EH (cell line): Measurements from ENCODE around the gene SYVN1.

Experiments
- DNase-seq: peaks from one replicate; pipeline ENCODE4 v3.0.0-alpha.2; 2015; ENCODE audit warnings: low read depth

The SYVN1 gene

DNA sequence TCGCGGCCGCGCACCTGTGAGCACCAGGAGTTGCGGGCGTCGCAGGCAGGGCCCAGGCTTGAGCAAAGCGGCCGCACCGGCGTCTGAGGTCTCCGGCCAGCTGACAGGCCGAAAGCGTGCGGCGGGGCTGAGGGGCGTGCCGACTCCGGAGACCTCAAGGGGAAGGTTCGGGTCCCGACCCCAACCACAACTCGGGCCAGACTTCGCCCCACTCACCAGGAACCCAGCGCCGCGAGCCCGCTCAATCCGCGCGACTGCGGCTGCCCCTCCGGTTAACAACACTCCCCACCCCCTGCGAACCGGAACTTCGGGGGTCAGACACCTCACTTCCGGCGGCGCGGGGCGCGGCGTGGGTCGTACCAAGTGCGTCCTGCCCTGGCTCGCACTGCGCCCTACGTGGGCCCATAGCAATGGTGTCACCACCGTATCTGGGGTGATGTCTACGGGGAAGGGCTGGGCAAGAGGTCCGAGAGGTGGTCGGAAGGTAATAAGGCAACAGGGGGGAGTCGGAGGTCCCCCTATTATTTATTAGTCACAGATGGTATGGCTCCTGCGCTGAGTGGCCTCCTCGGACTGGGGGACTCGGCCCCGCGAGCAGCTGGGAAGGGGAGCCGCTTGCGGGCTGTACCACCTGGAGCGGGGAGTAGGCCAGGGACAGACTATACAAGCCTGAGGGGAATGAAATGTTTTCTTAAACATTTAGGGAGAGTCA is at the start of gene SYVN1:
Gene SYVN1, minus strand, starts transcription at position 280 of the 712 bp plus-strand sequence. CDS start 918 bp downstream, outside the sequence.
- peak; percentile 88 for DNase-seq

DNA sequence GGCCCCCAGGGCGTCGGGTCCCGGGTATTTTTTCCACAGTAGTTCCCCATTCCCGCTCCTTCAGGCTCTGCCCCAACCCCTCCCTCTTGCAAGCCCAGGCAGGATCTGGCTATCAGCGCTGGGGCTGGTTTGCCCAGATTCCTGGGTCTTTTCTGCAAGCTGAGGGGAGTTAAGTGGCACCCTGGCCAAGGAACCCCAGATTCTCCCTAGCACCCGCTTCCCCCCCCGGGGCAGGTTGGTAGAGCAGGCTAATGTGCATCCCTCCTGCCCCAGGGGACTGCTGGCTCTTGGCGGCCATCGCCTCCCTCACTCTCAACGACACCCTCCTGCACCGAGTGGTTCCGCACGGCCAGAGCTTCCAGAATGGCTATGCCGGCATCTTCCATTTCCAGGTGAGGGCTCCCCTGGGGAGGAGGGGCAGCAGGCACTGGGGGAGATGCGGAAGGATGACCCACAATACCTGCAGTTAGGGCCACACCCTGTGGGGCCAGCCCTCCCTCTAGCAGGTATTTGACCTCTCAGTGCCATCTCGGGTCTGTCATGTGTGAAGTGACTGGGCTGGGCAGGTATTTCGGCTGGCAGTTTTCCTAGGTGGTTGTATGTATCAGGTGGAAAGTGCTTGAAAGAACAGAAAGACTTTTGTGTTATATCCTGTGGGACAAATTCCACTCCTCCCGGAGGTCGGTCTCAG is 49.0 kb upstream of the SYVN1 start:
- DNase-seq: no peak

DNA sequence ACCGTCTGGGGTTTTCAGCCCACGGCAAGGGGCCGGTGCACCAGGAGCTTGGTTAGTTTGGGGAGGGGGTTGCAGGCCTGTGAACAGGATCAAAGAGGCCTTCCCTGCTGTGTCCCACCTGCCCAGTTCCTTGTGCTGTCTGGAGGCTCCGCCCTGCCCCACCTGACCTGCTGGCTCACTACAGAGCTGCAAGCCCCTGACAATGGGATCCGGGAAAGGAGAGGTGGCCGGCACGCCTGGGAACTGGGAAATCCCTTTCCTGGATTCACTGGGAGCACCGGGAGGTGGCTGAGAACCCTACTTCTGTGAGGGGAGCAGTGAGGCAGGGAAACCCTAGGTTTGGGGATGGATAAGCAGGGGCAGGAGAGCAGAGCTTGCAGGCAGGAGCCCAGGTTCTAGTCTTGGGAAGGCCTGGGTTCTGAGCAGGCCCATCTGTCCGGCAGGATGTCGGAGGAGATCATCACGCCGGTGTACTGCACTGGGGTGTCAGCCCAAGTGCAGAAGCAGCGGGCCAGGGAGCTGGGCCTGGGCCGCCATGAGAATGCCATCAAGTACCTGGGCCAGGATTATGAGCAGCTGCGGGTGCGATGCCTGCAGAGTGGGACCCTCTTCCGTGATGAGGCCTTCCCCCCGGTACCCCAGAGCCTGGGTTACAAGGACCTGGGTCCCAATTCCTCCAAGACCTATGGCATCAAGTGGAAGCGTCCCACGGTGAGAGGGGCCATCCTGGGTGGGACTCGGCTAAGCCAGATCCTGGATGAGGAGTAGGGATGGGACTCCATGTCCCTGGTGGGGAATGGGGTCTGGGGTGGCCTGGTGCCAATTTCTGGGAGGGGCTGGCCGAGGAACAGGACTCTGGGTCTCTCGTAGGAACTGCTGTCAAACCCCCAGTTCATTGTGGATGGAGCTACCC is 48.2 kb upstream of the SYVN1 start:
- peak; percentile 37 for DNase-seq

DNA sequence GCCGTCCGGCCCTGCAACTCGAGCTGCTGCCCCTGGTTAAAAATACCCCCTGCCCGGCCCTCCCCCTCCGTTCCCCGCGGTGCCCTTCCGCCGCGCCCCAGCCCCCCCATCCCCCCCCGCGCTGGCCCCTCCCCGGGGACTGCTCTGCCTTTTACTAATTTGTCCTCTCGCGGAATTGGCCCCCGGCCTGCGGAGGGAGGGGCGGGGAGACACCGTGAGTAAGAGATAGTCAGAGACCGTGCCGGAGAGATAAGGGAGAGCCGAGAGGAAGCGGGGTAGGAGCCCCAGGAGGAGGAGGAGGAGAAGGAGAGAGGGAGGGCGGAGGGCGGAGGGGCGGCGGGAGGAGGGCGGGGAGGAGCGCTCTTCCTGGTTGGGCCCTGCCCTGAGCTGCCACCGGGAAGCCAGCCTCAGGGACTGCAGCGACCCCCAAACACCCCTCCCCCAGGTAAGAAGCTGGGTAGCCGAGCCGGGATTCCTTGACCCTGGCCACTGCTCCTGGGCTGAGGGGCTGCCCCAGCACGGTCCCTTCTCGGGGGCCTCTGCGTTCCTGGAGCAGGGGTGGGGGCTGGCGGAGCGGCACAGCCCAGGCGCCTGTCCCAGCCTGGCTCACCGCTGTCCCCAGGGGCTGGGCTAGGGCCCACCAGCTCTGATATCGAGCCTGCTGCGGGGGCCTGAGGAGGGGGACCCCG is 47.4 kb upstream of the SYVN1 start, which contains the start of gene CAPN1:
Gene CAPN1, plus strand, starts transcription at position 360 of the 689 bp plus-strand sequence. CDS start 774 bp downstream, outside the sequence.
- DNase-seq: peak; percentile 97

DNA sequence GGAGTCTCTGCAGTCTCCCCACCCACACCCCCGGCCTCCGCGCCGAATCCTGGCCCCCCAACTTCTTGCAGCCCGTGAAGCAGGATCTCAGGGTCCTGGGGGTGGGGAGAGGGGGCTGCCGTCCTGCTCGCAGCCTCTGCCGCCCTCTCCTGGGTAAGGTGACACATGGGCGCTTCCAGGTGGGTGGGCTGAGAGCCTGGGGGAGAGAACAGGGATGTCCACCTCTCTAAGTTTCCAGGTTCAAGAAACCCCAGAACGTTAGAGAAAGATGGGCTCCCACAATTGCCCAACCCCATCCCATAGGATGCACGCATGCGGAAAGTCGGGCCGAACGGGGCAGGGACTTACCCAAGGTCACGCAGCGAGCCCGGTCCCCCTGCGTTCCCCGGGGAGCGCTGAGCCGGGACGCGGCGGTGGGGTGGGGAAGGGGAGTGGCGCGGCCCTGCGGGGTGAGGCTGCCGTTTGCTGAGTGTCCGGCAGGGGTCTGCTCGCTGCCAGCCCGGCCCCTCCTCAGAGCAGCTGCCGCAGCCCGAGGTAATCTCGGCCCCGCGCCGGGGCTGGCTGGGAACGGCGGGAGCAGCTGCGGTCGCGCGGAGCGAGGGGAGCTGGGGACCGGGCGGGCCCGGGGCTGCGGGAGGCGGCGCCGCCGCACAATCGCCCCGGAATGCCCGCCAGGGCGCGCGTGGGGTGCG is 46.7 kb upstream of the SYVN1 start:
- DNase-seq: peak; percentile 71

DNA sequence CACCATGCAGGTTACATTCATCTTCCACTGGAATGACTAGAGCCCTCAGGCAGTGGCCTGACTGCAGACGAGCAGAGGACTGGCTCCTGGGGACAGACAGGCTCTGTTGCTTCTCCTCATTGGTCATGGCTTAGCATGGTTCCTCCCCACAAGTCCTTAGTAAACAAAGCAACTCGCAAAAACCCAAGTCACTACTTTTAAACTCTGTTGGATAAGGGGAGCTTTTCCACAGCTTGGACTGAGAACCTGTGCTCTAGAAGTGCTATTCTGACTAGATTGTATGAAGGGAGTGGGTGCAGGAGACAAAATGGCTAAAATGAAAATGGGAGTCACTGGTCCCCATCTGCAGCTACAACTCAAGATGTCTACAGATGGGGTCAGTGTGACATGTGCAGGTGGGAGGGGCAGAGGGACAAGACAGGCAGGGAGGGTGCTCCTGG is 40.3 kb upstream of the SYVN1 start:
- peak; percentile 55 for DNase-seq

DNA sequence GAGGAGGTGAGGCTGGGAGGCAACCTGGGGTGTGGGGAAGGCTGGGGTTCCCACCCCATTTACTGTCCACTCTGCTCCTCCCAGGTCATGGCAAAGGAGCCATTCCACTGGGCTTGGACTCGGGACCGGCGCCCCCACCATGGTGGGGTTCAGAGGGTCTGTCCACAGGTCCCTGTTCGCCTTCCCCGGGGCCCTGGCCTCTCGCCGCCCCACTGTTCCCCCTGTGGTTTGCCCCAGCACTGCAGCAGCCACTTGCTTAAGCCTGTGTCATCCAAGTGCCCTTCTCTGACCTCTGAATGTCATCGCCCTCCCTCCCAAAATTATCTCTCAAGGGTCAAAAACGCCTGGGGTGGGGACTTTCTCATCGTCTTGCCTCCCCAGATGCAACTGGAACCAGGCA is 38.3 kb upstream of the SYVN1 start:
- DNase-seq: no peak

DNA sequence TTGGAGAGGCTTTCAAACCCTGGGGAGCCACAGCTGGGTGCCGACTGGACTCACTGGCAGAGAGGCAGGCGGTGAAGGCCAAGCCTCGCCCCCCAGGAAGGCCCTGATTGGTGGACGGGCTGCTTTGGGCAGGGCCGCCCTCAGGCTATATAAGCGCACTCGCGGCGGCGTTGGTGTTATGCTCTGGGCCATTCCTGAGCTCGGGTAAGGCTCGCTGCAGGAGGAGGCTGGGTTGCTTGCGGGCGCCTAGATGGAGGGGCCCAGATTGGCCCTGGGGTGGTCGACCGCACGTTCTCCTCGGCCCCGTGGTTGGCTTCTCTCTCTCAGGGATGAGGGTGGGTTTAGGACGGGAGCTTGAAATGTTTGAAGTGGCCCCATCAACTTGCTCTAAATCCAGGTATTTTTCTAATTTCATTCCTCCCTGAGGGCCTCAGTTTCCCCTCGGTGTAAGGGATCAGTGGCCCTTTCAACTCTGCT is 35.8 kb upstream of the SYVN1 start, which contains the start of gene SPDYC:
Gene SPDYC, plus strand, starts transcription at position 176 of the 477 bp plus-strand sequence. CDS start 1,125 bp downstream, outside the sequence.
- DNase-seq: no peak

DNA sequence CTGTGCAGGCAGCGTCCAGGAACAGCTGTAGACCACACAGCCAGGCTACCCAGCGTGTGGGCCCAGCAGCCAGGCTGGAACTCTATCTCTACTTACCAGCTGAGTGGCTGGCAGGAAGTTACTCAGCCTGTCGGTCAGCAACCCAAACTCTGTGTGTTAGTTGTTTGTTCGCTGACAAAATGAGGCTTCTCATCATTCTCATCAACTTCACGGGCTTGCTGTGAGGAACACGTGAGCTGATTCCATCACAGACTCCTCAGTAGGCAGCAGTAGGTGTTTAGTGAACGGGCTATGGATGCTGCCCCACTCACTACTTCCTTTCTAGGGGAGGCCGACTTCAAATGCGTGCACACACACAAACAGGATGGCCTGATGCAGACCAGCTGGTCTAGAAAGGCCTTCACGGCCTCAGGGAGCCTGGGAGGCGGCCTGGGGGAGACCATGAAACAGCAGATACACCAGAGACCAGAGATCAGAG is 34.9 kb upstream of the SYVN1 start:
- peak; percentile 21 for DNase-seq

DNA sequence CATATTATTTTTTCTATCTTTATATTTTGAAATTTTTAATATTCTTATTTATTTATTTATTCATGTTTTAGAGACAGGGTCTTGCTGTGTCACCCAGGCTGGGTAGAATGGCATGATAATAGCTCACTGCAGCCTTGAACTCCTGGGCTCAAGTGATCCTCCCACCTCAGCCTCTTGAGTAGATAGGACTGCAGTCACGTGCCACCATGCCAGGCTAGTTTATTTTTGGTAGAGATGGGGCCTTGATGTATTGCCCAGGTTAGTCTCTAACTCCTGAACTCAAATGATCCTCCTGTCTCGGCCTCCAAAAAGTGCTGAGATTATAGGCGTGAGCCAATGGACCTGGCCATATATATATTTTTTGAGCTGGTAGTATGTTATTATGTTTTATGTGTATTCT is 33.3 kb upstream of the SYVN1 start:
- no peak for DNase-seq

DNA sequence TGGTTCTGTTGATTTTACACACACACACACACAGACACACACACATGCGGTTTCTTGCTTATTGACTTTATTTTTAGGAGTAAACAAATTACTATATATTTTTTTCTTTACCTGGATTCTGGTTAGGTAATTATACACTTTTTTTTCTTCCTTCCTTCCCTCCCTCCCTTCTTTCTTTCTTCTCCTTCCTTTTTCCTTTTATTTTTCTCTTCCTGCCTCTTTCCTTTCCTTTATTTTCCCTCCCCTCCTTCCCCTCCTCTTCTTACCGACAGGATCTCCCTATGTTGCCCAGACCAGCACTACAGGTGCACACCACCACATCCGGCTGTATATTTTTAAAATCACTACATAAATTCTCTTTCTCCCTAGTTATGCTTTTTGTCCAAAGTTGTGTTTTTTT is 32.6 kb upstream of the SYVN1 start:
- no peak for DNase-seq

DNA sequence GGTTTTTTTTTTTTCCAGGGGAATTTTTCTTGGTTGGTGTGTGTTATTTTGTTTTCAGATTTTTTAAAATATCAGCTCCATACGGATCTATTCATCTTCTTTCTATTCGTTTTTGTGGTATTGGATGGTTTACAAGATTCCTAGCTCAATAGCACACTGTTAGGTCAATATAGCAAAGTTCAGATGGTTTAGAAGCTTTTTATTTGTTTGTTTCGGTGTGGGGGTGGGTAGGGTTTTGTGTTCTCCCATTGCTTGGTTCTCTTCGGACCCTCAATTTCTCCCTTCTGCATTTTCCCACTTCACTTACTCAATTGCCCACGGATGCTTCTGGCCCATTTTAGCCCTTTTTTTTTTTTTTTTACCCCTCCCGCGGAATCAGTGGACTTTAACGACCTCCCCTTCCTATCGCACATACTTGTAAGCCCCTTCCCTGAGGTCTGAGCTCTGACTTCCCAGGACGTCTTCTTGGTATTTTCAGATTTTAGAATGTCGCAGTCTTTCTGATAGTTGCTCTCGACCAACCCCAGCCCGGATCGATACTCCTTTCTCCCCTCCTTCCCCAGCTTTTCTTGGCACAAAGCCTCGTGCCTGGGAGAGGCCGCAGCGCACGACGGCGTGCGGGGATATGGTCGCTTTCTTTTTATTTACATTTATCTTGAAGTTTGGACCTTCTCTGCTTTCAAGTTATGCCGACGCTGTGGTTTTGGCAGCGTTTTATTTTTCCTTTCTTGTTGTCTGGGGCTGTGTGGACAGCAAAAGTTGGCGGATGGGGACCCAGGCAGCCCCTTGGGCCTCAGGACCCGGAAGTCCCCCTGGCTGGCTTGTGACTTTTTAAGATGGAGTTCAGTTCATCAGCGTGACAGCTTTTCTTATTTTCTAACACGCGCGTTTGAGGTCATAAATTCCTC is 31.3 kb upstream of the SYVN1 start:
- DNase-seq: no peak

DNA sequence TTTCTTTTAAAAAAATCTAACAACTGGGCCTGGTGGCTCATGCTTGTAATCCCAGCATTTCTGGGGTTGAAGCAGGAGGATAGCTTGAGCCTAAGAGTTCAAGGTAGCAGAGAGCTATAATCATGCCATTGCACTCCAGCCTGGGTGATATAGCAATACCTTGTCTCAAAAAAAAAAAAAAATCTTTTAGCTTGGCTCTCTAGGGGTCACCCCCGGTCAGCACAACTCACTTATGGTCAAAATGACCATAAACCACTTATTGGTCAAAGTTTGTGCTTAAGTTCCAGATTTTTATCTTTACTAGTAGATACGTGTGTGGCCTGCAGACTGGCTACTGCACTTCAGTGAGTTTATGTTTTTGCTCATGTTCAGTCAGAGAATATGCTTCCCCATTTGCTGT is 29.4 kb upstream of the SYVN1 start:
- no peak for DNase-seq

DNA sequence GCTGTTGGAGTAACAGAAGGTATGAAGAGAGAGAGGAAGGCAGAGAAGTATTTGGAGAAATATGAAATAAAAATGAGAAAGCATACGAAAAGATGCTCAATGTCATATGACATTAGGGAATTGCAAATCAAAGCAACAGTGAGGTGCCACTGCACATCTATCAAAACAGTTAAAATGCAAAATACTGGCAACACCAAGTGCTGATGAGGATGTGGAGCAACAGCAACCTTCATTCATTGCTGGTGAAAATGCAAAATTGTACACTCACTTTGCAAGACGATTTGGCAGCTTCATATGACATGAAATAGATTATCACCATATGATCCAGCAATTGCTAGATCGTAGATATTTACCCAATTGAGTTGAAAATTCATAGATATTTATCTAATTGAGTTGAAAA is 26.3 kb upstream of the SYVN1 start:
- no peak for DNase-seq

DNA sequence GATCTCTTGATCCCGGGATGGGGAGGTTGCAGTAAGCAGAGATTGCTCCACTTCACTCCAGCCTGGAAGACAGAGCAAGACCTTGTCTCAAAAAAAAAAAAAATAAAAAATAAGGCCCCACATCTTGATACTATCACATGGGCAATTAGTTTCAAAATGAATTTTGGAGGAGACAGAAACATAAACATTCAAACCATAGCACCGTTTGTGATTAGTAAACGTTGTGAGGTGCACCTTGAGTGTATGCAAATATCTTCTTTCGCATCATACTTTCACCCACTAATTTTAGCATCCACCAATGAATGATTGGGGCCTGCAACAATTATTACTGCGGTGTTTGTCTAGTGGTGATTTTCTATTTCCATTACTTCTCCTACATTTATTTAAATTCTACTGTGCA is 24.7 kb upstream of the SYVN1 start:
- no peak for DNase-seq

DNA sequence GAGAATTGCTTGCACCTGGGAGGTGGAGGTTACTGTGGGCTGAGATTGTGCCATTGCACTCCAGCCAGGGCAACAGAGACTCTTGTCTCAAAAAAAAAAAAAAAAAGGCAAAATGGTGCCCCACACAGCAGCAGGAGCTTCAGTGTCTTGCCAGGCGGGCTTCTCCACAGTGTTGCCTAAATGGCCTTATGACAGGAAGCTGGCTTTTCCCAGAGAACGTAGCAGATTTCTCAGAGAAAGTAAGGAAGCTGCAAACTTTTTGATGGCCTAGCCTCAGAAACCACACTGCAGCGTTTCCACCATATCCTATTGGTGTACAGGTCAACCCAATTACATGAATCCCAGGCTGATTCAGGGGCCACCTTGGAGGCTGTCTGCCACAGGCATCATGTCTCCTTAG is 23.0 kb upstream of the SYVN1 start:
- no peak for DNase-seq

DNA sequence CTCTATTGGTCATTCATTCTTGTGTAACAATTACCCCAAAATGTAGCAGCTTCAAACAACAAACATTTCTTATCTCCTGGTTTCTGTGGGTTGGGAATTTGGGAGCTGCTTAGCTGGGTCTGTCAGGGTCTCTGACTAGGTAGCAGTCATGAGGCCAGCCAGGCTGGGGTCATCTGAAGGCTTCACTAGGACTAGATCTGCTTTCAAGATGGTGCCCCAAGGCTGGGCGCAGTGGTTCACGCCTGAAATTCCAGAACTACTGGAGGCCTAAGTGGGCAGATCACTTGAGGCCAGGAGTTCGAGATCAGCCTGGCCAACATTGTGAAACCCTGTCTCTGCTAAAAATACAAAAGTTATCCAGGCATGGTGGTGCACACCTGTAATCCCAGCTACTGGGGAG is 22.6 kb upstream of the SYVN1 start:
- DNase-seq: no peak

DNA sequence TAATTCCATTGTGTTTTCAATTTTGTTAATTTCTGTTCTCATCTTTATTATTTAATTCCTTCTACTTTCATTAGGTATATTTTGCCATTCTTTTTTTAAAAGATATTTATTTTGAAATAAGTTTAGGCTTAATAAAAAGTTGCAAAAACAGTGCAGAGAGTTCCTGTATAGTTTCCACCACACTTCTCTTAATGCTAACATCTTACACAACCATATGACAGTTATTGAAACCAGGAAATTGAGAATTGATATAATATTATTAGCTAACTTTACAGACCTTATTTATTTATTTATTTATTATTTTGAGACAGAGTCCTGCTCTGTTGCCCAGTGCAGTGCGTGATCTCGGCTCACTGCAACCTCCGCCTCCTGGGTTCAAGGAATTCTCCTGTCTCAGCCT is 21.9 kb upstream of the SYVN1 start:
- DNase-seq: no peak

DNA sequence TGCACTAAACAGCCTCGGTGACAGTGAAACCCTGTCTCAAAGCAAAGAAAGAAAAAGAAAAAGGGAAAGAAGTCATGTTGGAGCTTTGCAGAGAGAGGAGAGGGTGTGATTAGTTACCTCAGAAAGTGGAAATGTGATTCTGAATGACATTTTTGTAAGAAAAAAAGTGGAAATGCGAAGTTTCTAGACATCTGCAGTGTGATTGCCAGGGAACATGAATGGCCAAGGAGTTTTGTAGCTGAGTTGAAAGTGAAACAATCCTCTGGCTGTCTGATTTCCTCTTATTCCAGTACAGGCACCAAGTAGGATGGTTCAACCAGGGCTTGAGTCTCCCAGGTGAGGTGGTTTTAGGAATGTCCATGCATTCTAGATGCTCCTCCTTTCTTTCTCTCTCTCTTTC is 17.8 kb upstream of the SYVN1 start:
- no peak for DNase-seq
